PC-9 (cell line): ENCODE data around the gene SUN1.

ENCODE experiments used
- CTCF ChIP-seq: fragments of 200-600 bp; sonication (generic); conservative IDR thresholded peaks from 2 replicates; pipeline ENCODE4 v1.6.1; 2017; ENCODE audit warnings: mixed run types, antibody characterized with exemption, mild to moderate bottlenecking, moderate library complexity
- EZH2 ChIP-seq: fragments of 200-600 bp; sonication (generic); IDR thresholded peaks from 2 replicates; pipeline ENCODE4 v1.8.0; 2017; ENCODE audit warnings: antibody characterized with exemption, low read depth

GRCh38 chr7:836429-836828 is 4.2 kb downstream of the SUN1 start:
- TF ChIP-seq CTCF (peak; percentile 55; the same call in 1 of the 2 replicates), EZH2 (no peak)
